Measurements from ENCODE around the gene KRT1. TPM values are rescaled to one million over a fixed set of nuclear protein-coding genes. Genes with fewer than 3 reads are reported as not detected.

KRT1 gene
- total and polyA plus RNA-seq, 2 experiments from 2014 or later: not detected

DNA sequence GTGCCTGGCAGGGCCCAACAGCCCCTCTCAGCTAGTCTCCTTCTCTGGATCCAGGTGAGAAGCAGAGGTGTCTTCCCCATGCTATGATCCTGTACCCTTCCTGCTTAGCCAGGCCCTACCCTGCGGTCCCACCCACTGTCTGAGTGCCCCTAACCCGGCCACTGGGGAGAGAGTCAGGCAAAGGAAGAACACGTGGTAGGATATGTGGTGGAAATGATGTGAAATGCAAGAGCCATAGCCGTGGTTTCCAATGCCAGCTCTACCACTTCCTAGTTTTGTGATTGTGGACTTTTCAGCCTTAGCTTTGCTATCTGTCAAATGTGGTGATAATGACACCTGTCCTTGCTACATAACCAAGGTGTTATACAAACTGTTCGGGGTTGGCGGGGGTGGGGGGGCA is 44.0 kb downstream of the KRT1 start:
- Histone ChIP-seq H4K20me1 (ENCODE audit: insufficient read depth) (no peaks in the 10 kb centered on the region), H3K36me3 (ENCODE audit: low read depth) (no peaks in the 10 kb centered on the region), H3K4me2 (ENCODE audit: unreplicated experiment) (no peak overlapping the region), H3K27me3 (replicated peaks; ENCODE audit: insufficient read depth) (peaks cover 42% of the 10 kb centered on the region), H3K4me1 (ENCODE audit: insufficient read depth) (no peaks in the 10 kb centered on the region), H2AFZ (no peak overlapping the region), H3F3A (ENCODE audit: insufficient read depth) (no peaks in the 10 kb centered on the region), H3K9me3 (ENCODE audit: low read depth) (no peaks in the 10 kb centered on the region), H3K4me3 (no peak overlapping the region), H3K79me2 (ENCODE audit: insufficient read depth) (no peaks in the 10 kb centered on the region), H3K9ac (no peak overlapping the region), H3K27ac (no peak overlapping the region), H3K9me2 (ENCODE audit: insufficient read depth) (no peaks in the 10 kb centered on the region)
- TF ChIP-seq EZH2 (IDR thresholded peaks at IDR 0.05; ENCODE audit: insufficient read depth, poor library complexity, severe bottlenecking): no peak
- no peak for TF ChIP-seq EZH2phosphoT487 (IDR thresholded peaks at IDR 0.05; ENCODE audit: insufficient read depth, low read depth)
- in situ Hi-C loops (cut with MboI): no loop called here
- WGBS, 2 experiments (ENCODE audit: low coverage in 1 of 2, low lambda C conversion rate in 2 of 2, missing lambda C conversion rate in 2 of 2): 45 to 47% methylated on average over 6 of the region's 6 CpGs
- DNase-seq: no peak

DNA sequence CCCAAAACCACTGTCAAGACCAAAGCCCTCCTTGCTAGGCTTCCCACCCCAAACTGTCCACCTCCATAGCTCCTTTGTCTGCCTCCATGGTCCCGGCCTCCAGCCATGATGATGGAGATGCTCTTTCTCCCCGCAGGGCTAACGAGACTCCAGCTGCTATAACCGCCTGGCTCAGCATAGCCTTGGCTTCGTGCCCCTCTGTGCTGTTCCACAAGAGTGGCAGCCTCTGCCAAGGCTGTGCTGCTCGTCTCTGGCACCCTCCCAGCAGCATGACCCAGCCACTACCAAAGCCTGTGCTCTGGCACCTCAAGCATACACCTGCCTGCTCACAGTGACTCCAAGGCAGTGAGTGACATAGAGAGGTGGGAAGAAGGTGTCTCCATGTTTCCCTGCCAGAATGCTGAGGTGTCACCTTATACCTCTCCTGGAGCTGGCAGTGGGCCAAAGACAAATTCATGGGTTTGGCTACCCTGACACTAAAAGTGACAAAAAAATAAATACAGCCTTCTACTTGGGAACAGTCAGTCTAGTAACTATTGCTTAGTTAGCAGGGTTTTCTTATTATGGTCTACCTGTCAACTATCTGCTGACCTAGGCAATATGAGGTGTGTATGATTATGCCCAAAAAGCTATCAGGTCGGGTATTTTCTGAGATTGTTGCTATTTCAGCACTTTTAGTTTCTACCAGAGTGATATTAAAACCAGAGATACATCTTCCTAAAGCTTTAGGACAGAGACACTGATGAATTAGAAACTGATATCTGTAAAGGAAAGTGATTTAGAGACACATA is 45.7 kb downstream of the KRT1 start:
- H3K36me3 ChIP-seq (ENCODE audit: low read depth): no peaks in the 10 kb centered on the region
- H3K27me3 ChIP-seq (replicated peaks; ENCODE audit: insufficient read depth): peaks cover 44% of the 10 kb centered on the region
- H3K9me3 ChIP-seq (ENCODE audit: low read depth): no peaks in the 10 kb centered on the region
- no peak overlapping the region for H3K27ac ChIP-seq
- no peaks in the 10 kb centered on the region for H3K4me1 ChIP-seq (ENCODE audit: insufficient read depth)
- WGBS, 2 experiments (ENCODE audit: low coverage in 1 of 2, low lambda C conversion rate in 2 of 2, missing lambda C conversion rate in 2 of 2): 17 to 18% methylated on average over 7 of the region's 7 CpGs
- H3K4me2 ChIP-seq (ENCODE audit: unreplicated experiment): no peak overlapping the region
- H4K20me1 ChIP-seq (ENCODE audit: insufficient read depth): no peaks in the 10 kb centered on the region
- no peaks in the 10 kb centered on the region for H3K9me2 ChIP-seq (ENCODE audit: insufficient read depth)
- TF ChIP-seq EZH2phosphoT487 (IDR thresholded peaks at IDR 0.05; ENCODE audit: insufficient read depth, low read depth) (no peak), EZH2 (IDR thresholded peaks at IDR 0.05; ENCODE audit: insufficient read depth, poor library complexity, severe bottlenecking) (no peak)
- H3K79me2 ChIP-seq (ENCODE audit: insufficient read depth): no peaks in the 10 kb centered on the region
- no peak overlapping the region for H3K4me3 ChIP-seq
- no peak overlapping the region for H2AFZ ChIP-seq
- no peaks in the 10 kb centered on the region for H3F3A ChIP-seq (ENCODE audit: insufficient read depth)
- in situ Hi-C loops (cut with MboI): no loop called here
- DNase-seq: no peak
- H3K9ac ChIP-seq: no peak overlapping the region

DNA sequence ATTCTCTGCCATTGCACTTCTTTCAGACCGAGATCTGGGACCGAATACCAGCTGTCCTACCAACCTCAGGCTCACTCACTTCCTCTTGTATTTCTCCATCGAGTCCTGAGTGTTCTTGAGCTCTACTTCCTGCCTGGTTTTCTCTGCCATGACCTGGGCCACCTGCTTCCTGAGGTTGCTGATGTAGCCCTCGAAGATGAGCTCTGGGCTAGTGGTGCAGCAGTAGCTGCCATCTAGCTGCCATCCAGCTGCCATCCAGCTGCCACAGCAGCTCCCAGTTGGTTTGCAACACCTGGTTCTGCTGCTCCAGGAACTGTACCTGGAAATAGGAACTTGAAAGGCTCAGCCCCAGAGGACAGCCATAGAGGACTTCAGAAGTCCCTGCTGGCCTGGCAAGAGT is 46.8 kb downstream of the KRT1 start:
- H3K4me1 ChIP-seq (ENCODE audit: insufficient read depth): no peaks in the 10 kb centered on the region
- H3K4me2 ChIP-seq (ENCODE audit: unreplicated experiment): no peak overlapping the region
- DNase-seq: no peak
- H3K79me2 ChIP-seq (ENCODE audit: insufficient read depth): no peaks in the 10 kb centered on the region
- no peak overlapping the region for H3K9ac ChIP-seq
- H3K27ac ChIP-seq: no peak overlapping the region
- no peak overlapping the region for H2AFZ ChIP-seq
- TF ChIP-seq EZH2phosphoT487 (IDR thresholded peaks at IDR 0.05; ENCODE audit: insufficient read depth, low read depth) (no peak), EZH2 (IDR thresholded peaks at IDR 0.05; ENCODE audit: insufficient read depth, poor library complexity, severe bottlenecking) (no peak)
- no peaks in the 10 kb centered on the region for H3K36me3 ChIP-seq (ENCODE audit: low read depth)
- no peaks in the 10 kb centered on the region for H3K9me3 ChIP-seq (ENCODE audit: low read depth)
- no peaks in the 10 kb centered on the region for H4K20me1 ChIP-seq (ENCODE audit: insufficient read depth)
- peaks cover 37% of the 10 kb centered on the region for H3K27me3 ChIP-seq (replicated peaks; ENCODE audit: insufficient read depth)
- in situ Hi-C loops (cut with MboI): no loop called here
- no peak overlapping the region for H3K4me3 ChIP-seq
- H3K9me2 ChIP-seq (ENCODE audit: insufficient read depth): no peaks in the 10 kb centered on the region
- WGBS, 2 experiments (ENCODE audit: low coverage in 1 of 2, low lambda C conversion rate in 2 of 2, missing lambda C conversion rate in 2 of 2): 52 to 57% methylated on average over 4 of the region's 4 CpGs
- no peaks in the 10 kb centered on the region for H3F3A ChIP-seq (ENCODE audit: insufficient read depth)

DNA sequence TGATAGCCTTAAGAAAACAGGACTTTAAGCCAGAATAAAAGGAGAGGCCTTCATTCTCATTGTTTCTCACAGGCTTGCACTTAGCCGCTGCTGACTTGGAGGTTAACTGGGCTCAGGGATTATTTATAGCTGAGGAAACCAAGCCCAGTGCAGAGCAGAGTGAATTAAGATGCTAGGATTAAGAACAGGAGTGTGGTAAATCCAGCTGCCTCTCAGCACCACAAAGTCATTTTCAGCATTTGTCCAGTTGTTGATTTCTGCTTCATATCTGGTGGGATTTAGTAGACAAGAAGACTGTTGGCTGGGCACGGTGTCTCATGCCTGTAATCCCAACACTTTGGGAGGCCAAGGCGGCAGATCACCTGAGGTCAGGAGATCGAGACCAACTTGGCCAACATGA is 47.6 kb downstream of the KRT1 start:
- no peaks in the 10 kb centered on the region for H4K20me1 ChIP-seq (ENCODE audit: insufficient read depth)
- DNase-seq: no peak
- no peak overlapping the region for H3K4me2 ChIP-seq (ENCODE audit: unreplicated experiment)
- no peak overlapping the region for H3K4me3 ChIP-seq
- H3K9me3 ChIP-seq (ENCODE audit: low read depth): no peaks in the 10 kb centered on the region
- no peaks in the 10 kb centered on the region for H3K79me2 ChIP-seq (ENCODE audit: insufficient read depth)
- no peak for TF ChIP-seq EZH2 (IDR thresholded peaks at IDR 0.05; ENCODE audit: insufficient read depth, poor library complexity, severe bottlenecking)
- no peak for TF ChIP-seq EZH2phosphoT487 (IDR thresholded peaks at IDR 0.05; ENCODE audit: insufficient read depth, low read depth)
- in situ Hi-C loops (cut with MboI): no loop called here
- no peak overlapping the region for H2AFZ ChIP-seq
- peaks cover 36% of the 10 kb centered on the region for H3K27me3 ChIP-seq (replicated peaks; ENCODE audit: insufficient read depth)
- H3K27ac ChIP-seq: no peak overlapping the region
- WGBS, 2 experiments (ENCODE audit: low coverage in 1 of 2, low lambda C conversion rate in 2 of 2, missing lambda C conversion rate in 2 of 2): 46 to 52% methylated on average over 4 of the region's 4 CpGs
- no peak overlapping the region for H3K9ac ChIP-seq
- no peaks in the 10 kb centered on the region for H3F3A ChIP-seq (ENCODE audit: insufficient read depth)
- no peaks in the 10 kb centered on the region for H3K36me3 ChIP-seq (ENCODE audit: low read depth)
- H3K9me2 ChIP-seq (ENCODE audit: insufficient read depth): no peaks in the 10 kb centered on the region
- H3K4me1 ChIP-seq (ENCODE audit: insufficient read depth): no peaks in the 10 kb centered on the region

Measured in GM23248 (cell line).